GF-D8 (cell line): ENCODE measurements around the gene TMEM117.
A peak's percentile ranks its signal among the peaks of the same experiment; 100 is the strongest.

Source experiments
- DNase-seq: peaks from one replicate; lab custom pipeline; 2025; lab: John Stamatoyannopoulos, UW

TMEM117 gene

DNA sequence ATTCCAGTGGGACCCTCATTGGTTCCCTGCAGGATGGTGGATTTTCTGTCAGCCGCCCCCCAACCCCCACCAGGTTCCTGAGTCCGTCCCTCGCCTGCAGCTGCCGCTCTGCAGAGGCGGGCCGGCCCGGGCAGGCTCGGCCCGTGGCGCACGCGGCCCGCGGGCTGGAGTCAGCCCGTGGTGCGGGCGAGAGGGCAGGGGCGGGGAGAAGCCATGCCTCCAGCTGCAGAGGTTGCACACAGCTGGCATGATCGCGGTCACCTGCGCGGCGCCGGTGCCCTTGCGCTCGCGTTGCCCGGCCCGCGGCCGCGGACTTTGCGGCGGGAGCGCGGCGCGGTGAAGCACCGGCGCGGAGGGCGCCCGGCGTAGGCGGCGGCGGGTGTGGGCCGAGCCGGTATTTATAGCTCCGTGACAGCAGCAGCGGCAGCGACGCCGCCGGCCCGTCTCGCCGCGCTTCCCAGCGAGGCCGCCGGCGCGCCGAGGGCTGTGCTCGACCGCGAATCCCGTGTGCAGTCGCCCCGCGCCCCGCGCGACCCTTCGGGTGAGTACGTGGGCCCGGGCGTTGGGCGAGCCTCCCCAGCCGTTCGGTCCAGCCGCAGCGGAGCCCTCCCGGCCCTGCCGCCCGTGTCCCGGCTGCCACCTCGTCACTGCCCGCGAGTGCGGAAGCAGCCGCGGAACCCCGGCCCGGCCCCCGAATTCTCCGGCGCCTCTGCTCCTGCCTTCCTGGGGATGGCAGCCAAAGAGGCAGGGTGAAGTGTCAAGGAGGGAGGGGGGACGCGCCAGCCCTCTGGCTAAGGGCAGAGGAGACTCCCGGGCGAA lies at the start of gene TMEM117:
TMEM117 (plus strand) TSS at position 426 of the 819 bp plus-strand sequence.
- DNase-seq: no peak

- DNase-seq: no peak
Observed at GRCh38 chr12:43786899-43787693, 48.8 kb upstream of the TMEM117 start.

GRCh38 chr12:43789941-43790340 lies 45.9 kb upstream of the TMEM117 start:
- no peak for DNase-seq

DNA sequence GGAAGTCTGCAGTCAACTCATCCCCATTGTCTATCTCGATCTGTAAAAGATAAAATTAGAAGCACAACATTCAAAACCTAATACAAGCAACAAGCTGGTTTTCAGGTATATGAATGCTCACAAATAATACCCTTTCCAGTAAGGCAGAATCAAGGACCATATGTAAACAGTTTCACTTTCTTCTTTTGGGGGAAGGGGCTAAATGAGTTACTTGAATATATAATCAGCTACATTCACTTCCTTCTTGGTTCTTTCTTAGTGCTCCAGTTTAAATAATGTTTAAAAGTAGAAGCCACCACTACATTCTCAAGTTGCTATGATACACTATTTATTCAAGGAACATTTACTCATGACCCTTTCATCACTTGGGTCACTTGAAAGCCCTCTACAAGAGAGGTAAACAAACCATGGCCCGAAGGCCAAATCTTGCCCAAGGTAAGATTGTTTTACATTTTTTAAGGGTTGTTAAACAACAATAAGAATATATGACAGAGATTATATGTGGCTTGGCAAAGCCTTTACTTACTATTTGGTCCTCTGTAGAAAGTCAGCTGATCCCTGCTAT lies 40.1 kb upstream of the TMEM117 start:
- no peak for DNase-seq

GRCh38 chr12:43797561-43798217 lies 38.2 kb upstream of the TMEM117 start:
- no peak for DNase-seq

- peak; percentile 13 for DNase-seq
Observed at GRCh38 chr12:43805149-43805859, 30.6 kb upstream of the TMEM117 start.

DNA sequence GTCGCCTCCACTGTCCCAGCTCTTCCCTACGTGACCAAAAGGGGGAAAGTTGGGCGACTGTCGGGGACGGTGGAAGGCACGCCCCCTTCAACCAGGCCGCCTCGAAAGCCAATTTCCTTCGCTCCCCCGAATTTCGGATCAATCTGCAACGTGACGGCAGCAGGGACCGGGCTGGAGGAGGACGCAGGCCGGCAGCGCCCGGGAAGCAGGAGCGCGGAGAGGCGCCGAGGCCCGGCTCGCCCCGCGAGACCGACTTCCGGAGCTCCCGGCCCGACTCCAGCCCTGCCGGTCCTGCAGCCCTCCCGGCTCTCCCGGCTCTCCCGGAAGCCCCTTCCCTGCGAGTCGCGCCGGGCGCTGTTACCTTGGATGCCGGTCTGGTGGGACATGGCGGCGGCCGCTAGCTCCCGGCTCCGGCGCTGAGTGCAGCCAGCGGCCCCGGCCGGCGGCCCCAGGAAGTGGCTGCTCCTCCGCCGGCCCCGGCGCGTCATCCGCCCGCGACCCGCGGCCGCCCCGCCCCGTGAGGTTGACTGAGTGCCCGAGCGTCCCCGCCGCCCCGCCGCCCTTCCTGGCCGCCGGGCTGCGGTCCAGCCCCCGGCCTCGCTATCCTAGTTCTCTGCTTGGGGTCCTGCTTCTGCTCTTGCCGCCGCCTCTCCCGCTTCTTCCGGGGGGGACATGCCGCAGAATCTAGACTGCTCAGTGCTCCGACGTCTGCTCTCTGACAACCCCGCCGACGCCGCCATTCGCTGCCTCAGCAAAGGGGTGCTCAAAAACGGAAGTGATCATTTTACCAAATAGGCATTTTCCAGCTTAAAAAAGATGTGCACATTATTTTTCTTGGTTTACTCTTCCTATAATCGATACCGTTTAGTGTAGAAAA lies 29.8 kb upstream of the TMEM117 start, which contains the start of gene TWF1:
TWF1 (minus strand) TSS at position 458 of the 877 bp plus-strand sequence; CDS start at position 386, 72 bp downstream.
- peak; percentile 51 for DNase-seq

DNA sequence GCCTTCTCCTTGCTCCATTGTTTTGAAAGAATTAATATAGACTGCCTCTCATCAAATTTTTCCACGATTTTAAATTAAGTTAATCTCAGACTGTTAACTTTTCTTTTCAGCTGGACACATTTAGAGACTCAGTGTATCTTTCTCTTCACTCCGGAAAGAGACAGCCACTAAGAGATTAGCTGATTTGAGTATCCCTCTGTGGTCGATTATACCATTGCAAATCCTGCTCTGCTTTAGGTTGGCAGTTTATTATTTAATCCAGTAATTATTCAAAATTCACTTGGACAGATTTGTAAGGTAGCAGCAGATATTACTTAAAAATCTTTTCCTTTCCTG lies 29.2 kb upstream of the TMEM117 start:
- no peak for DNase-seq

GRCh38 chr12:43807386-43807785 lies 28.5 kb upstream of the TMEM117 start:
- peak; percentile 20 for DNase-seq

- no peak for DNase-seq
Observed at GRCh38 chr12:43812057-43812456, 23.8 kb upstream of the TMEM117 start.

- no peak for DNase-seq
Observed at GRCh38 chr12:43812926-43813325, 23.0 kb upstream of the TMEM117 start.

- no peak for DNase-seq
Observed at GRCh38 chr12:43815416-43815815, 20.5 kb upstream of the TMEM117 start.

DNA sequence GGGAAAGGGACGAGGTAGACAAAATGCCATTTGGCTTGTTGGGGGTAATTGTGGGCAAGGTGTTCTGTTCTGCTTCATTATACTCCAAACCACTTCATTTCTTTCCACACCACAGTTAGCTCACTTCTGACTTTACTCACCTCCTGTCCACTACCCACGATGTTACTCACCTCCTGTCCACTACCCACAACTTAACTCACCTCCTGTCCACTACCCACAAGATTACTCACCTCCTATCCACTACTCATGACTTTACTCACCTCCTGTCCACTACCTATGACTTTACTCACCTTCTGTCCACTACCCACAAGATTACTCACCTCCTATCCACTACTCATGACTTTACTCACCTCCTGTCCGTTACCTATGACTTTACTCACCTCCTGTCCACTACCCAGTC lies 19.7 kb upstream of the TMEM117 start:
- DNase-seq: no peak

GRCh38 chr12:43824207-43824775 lies 11.6 kb upstream of the TMEM117 start:
- DNase-seq: no peak

DNA sequence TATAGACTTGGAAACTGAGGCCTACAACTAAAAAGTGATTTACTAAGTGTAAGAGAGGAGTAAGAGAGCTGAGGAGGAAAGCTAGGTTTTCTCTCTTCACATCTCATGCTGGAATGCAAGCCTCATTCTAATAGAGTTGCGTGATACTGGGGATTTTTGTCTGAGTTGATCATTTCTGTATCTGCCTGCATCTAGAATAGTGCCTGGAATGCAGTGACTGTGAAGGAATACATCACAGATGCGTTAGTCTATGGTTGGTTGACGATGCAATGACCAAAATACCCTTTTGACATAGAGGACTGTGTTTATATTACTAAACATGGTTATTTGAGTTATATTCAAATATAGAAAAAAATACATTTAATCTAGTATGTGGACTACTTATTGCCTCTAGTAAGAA lies 9.2 kb upstream of the TMEM117 start:
- DNase-seq: no peak

- DNase-seq: no peak
Observed at GRCh38 chr12:43827093-43827492, 8.8 kb upstream of the TMEM117 start.

DNA sequence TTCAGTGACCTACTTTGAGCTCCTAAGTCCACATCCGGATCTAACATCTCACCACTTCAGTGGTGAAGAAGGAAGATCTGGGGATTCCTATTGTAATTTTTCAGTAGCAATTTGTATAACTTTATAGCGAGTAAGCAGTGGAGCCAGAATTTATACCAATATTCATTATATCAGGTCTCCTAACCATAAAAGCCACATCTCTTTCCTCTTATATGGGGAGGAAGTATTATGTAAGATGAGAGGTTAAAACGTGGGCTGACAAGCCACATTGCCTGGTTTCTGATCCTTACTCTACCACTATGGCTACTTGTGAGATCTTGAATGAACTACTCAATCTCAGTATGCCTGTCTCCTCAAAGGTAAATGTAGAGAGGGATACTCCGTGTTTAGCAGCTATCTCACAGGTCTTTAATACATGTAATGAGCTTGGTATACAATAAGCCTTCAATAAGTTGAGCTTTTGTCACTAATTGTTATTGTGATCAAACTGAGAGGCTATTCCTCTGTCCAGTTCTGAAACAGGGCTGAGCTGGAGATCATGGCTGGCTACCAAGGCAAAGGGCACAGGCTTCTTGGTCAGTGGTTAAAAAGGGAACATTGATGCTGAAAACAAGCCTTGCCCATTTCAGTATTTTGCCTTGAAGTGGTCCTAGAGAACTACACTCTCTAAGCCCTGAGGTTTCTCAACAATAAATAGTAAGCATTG lies 3.3 kb upstream of the TMEM117 start:
- peak; percentile 73 for DNase-seq

DNA sequence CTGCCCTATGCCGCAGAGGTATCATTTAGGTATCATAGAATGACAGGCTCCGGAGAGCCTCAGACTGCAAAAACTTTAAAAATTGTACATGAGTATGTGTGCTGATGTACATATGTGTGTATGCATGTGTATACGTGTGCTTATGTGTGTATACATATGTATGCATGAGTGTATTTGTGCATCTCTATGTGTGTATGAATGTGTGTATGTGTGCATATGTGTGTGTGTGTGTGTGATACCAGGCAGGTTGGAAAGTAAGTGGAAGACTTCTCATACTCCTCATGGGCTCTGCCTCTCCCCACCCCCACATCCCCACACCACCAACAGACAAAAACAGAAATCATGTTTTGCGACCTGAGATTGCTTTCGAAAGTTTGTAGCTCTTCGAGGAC lies 621 bp upstream of the TMEM117 start:
- no peak for DNase-seq

GRCh38 chr12:43836475-43836989 lies 651 bp downstream of the TMEM117 start:
- no peak for DNase-seq
